ENCODE results near the gene PSORS1C2. TPM values are rescaled to one million over a fixed set of nuclear protein-coding genes. Genes with fewer than 3 reads are reported as not detected.
"Not testable (repeated sequence)": the region's sequence is repeated elsewhere in the genome, so short reads cannot be mapped to it uniquely, and the experiment has no call there.

Gene PSORS1C2
- total and polyA plus RNA-seq, 4 experiments from 2014 or later = not detected

DNA sequence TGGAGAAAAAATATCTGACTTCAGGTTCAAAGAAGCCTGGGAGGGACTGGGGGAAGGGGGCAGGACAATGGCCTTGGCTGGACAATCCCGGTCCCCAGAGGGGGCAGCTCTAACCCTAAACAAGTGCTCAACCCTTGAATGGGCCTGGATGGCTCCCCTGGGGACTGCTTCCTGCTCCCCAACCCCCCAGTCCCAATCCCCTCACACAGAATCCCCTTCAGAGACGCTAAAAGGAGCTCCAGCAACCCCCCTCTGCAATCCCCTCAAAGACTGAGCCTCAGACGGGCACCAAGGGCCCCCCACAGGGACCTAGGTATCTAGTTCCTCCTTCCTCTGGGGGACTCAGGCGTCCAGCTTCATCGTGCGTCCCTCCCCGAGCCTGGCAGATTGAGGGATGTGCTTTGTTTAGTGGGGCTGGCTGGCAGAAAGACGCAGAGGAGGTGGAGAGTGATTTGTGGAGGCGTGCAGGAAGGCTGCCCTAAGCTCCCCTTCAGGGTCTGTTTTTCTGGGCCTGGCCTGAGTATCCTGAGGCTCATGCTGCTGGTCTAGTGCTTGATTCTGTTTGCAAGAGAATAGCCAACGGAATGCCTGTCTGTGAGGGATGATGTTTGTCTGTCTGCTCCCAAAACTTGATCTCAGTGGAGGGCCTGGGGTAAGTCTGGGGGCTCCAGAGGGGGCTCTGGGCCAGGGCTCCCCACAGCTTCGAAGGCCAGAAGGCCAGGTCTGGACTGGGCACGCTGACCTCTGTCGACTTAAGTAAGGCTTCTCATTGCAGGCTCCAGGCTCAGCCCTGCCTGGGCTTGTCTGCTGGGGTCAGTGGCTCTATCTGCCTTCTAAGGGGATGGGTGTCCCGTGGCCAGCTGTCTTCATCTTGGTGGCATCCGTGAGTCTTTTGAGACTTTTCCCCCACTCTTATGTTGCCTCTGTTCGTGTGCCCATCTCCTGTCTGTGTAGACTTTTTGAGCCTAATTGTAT, 33.4 kb upstream of the PSORS1C2 start:
- peak overlapping the region in 1 of 7 donors; percentile 56 for H3K27ac Mint-ChIP-seq
- H3K4me3 Mint-ChIP-seq = no peak overlapping the region
- no peaks in the 10 kb centered on the region for H3K36me3 ChIP-seq (ENCODE audit: insufficient read depth, low read length)
- H3K27me3 Mint-ChIP-seq = no peaks in the 10 kb centered on the region
- H3K9me3 Mint-ChIP-seq = peaks cover 0 to 3% (median 0%) of the 10 kb centered on the region in 8 donors
- no peaks in the 10 kb centered on the region for H3K27me3 ChIP-seq (ENCODE audit: insufficient read depth, low read length)
- DNase-seq = no peak
- H3K4me3 ChIP-seq (ENCODE audit: low read length in 2 of 2) = no peak overlapping the region
- no peaks in the 10 kb centered on the region for H3K36me3 Mint-ChIP-seq
- H3K27ac ChIP-seq (ENCODE audit: low read depth, low read length) = no peak overlapping the region
- POLR2A ChIA-PET (ENCODE audit: partially characterized antibody) = no interaction called here
- peaks cover 0 to 4% (median 0%) of the 10 kb centered on the region in 4 donors for H3K4me1 Mint-ChIP-seq
- no peaks in the 10 kb centered on the region for H3K4me1 ChIP-seq (ENCODE audit: insufficient read depth, low read length)
- intact Hi-C loops (cut with micrococcal nuclease) = no loop called here
- no peaks in the 10 kb centered on the region for H3K9me3 ChIP-seq (ENCODE audit: control insufficient read depth in 1 of 2, low read length in 2 of 2)
- CTCF ChIA-PET (ENCODE audit: partially characterized antibody) = no interaction called here

DNA sequence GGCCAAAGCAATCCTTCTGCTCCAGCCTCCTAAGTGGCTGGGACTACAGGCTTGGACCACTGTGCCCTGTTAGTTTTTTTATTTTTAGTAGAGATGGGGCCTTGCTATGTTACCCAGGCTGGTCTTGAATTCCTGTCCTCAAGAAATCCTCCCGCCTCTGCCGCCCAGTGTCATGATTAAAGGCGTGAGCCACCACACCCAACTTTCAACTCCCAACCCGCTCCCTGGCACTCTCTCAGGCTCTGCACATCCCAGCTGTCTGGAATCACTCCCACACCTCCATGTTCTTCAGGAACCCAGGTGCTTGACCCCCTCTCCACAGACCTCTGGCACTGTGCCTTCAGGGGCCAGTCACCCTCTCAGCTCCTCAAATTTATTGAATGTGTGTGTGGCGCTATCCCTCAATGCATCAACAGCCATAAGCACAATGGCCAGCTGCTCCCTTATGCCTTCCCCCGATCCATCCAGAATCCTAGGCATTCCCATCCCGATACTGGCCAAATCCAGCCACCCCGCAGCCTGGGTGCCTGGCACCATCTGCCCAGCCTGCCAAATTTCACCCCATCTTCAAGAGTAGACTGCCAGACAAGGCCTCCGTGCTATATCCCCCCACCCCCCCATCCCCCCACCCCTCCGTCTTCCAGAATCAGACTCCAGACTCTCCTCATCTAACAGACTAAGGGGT, 32.3 kb upstream of the PSORS1C2 start:
- H3K27ac Mint-ChIP-seq = peak overlapping the region in 2 of 7 donors; percentile 72 to 88
- no peak overlapping the region for H3K4me3 ChIP-seq (ENCODE audit: low read length in 2 of 2)
- POLR2A ChIA-PET (ENCODE audit: partially characterized antibody) = no interaction called here

GRCh38 chr6:31170600-31170881, 31.7 kb upstream of the PSORS1C2 start, which contains the start of gene POU5F1:
Gene POU5F1 (minus strand): TSS chr6:31170682. CDS start chr6:31170620, 62 bp downstream.
- intact Hi-C loops (cut with micrococcal nuclease) = no loop called here
- no peaks in the 10 kb centered on the region for H3K27me3 ChIP-seq (ENCODE audit: insufficient read depth, low read length)
- no peak within 1 kb of the TSS for H3K4me3 ChIP-seq (ENCODE audit: low read length in 2 of 2)
- no peaks in the 10 kb centered on the region for H3K36me3 ChIP-seq (ENCODE audit: insufficient read depth, low read length)
- Mint-ChIP-seq H3K36me3 (no peaks in the 10 kb centered on the region), H3K9me3 (peaks cover 0 to 3% (median 0%) of the 10 kb centered on the region in 8 donors), H3K27me3 (no peaks in the 10 kb centered on the region), H3K4me3 (no peak within 1 kb of the TSS), H3K27ac (peak within 1 kb of the TSS in 2 of 7 donors; percentile 72 to 88), H3K4me1 (peaks cover 0 to 3% (median 0%) of the 10 kb centered on the region in 4 donors)
- H3K9me3 ChIP-seq (ENCODE audit: control insufficient read depth in 1 of 2, low read length in 2 of 2) = no peaks in the 10 kb centered on the region
- ChIA-PET POLR2A (ENCODE audit: partially characterized antibody) (no interaction called here), CTCF (ENCODE audit: partially characterized antibody) (no interaction called here)
- DNase-seq = no peak
- H3K27ac ChIP-seq (ENCODE audit: low read depth, low read length) = no peak within 1 kb of the TSS
- H3K4me1 ChIP-seq (ENCODE audit: insufficient read depth, low read length) = no peaks in the 10 kb centered on the region

More for the DNA sequence above, 32.3 kb upstream of the PSORS1C2 start:
- peaks cover 0 to 3% (median 0%) of the 10 kb centered on the region in 8 donors for H3K9me3 Mint-ChIP-seq
- peaks cover 0 to 3% (median under 1%) of the 10 kb centered on the region in 4 donors for H3K4me1 Mint-ChIP-seq
- Histone ChIP-seq H3K27me3 (ENCODE audit: insufficient read depth, low read length) (no peaks in the 10 kb centered on the region), H3K9me3 (ENCODE audit: control insufficient read depth in 1 of 2, low read length in 2 of 2) (no peaks in the 10 kb centered on the region), H3K27ac (ENCODE audit: low read depth, low read length) (no peak overlapping the region), H3K36me3 (ENCODE audit: insufficient read depth, low read length) (no peaks in the 10 kb centered on the region), H3K4me1 (ENCODE audit: insufficient read depth, low read length) (no peaks in the 10 kb centered on the region)
- no peak overlapping the region for H3K4me3 Mint-ChIP-seq
- intact Hi-C loops (cut with micrococcal nuclease) = no loop called here
- DNase-seq = no peak
- CTCF ChIA-PET (ENCODE audit: partially characterized antibody) = no interaction called here
- no peaks in the 10 kb centered on the region for H3K36me3 Mint-ChIP-seq
- no peaks in the 10 kb centered on the region for H3K27me3 Mint-ChIP-seq

- H3K4me1 ChIP-seq (ENCODE audit: insufficient read depth, low read length); POLR2A ChIA-PET (ENCODE audit: partially characterized antibody); H3K27ac Mint-ChIP-seq; H3K4me3 Mint-ChIP-seq; H3K27ac ChIP-seq (ENCODE audit: low read depth, low read length); H3K27me3 ChIP-seq (ENCODE audit: insufficient read depth, low read length); H3K9me3 ChIP-seq (ENCODE audit: control insufficient read depth in 1 of 2, low read length in 2 of 2); H3K4me3 ChIP-seq (ENCODE audit: low read length in 2 of 2); H3K9me3 Mint-ChIP-seq; intact Hi-C loops (cut with micrococcal nuclease); H3K36me3 ChIP-seq (ENCODE audit: insufficient read depth, low read length); H3K27me3 Mint-ChIP-seq; H3K4me1 Mint-ChIP-seq; H3K36me3 Mint-ChIP-seq; CTCF ChIA-PET (ENCODE audit: partially characterized antibody); DNase-seq: not testable (repeated sequence)
Observed at GRCh38 chr6:31169858-31170599, 31.2 kb upstream of the PSORS1C2 start.

- Histone ChIP-seq H3K27me3 (ENCODE audit: insufficient read depth, low read length) (no peaks in the 10 kb centered on the region), H3K36me3 (ENCODE audit: insufficient read depth, low read length) (no peaks in the 10 kb centered on the region), H3K4me1 (ENCODE audit: insufficient read depth, low read length) (no peaks in the 10 kb centered on the region), H3K4me3 (ENCODE audit: low read length in 2 of 2) (no peak overlapping the region), H3K9me3 (ENCODE audit: control insufficient read depth in 1 of 2, low read length in 2 of 2) (no peaks in the 10 kb centered on the region), H3K27ac (ENCODE audit: low read depth, low read length) (no peak overlapping the region)
- Mint-ChIP-seq H3K9me3 (peaks cover 0 to 3% (median 0%) of the 10 kb centered on the region in 8 donors), H3K27me3 (no peaks in the 10 kb centered on the region), H3K36me3 (no peaks in the 10 kb centered on the region), H3K27ac (no peak overlapping the region), H3K4me1 (peaks cover 0 to 6% (median 3%) of the 10 kb centered on the region in 4 donors), H3K4me3 (no peak overlapping the region)
- ChIA-PET POLR2A (ENCODE audit: partially characterized antibody) (no interaction called here), CTCF (ENCODE audit: partially characterized antibody) (no interaction called here)
- intact Hi-C loops (cut with micrococcal nuclease) = no loop called here
- no peak for DNase-seq
Observed at GRCh38 chr6:31169123-31169857, 30.4 kb upstream of the PSORS1C2 start.

DNA sequence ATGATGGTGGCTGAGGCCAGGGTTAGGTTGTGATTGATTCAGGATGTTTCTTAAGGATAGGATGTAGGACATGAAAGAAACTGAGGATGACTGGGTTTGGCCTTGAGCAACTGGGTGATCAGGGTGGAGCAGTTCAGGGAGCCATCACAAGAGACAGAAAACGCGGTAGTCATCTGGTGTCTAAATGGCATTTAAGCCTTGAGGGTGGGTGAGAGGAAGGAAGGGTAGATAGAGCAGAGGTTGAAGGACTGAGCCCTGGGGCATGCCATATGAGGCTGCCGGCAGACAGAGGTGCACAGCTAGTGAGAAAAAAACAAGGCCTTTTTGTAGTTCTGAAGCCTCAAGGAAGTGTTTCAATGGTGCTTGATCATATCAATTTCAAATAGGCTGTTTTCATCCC, 29.7 kb upstream of the PSORS1C2 start:
- H3K4me3 Mint-ChIP-seq = no peak overlapping the region
- H3K9me3 Mint-ChIP-seq = peaks cover 0 to under 1% (median 0%) of the 10 kb centered on the region in 8 donors

More for the DNA sequence above, 29.7 kb upstream of the PSORS1C2 start:
- H3K27ac ChIP-seq (ENCODE audit: low read depth, low read length) = no peak overlapping the region
- Mint-ChIP-seq H3K4me1 (peaks cover 0 to 6% (median 3%) of the 10 kb centered on the region in 4 donors), H3K27ac (peak overlapping the region in 1 of 7 donors; percentile 10), H3K36me3 (no peaks in the 10 kb centered on the region), H3K27me3 (no peaks in the 10 kb centered on the region)
- H3K4me3 ChIP-seq (ENCODE audit: low read length in 2 of 2) = no peak overlapping the region
- no peak for DNase-seq
- ChIA-PET CTCF (ENCODE audit: partially characterized antibody) (no interaction called here), POLR2A (ENCODE audit: partially characterized antibody) (interaction anchor here (0.6 kb wide), 1 partner anchor 24 kb away, joined by 3 read pairs; no protein-coding TSS in a partner anchor)
- H3K9me3 ChIP-seq (ENCODE audit: control insufficient read depth in 1 of 2, low read length in 2 of 2) = no peaks in the 10 kb centered on the region
- H3K27me3 ChIP-seq (ENCODE audit: insufficient read depth, low read length) = no peaks in the 10 kb centered on the region
- intact Hi-C loops (cut with micrococcal nuclease) = no loop called here
- H3K4me1 ChIP-seq (ENCODE audit: insufficient read depth, low read length) = no peaks in the 10 kb centered on the region
- H3K36me3 ChIP-seq (ENCODE audit: insufficient read depth, low read length) = no peaks in the 10 kb centered on the region

All from CD4-positive, alpha-beta memory T cell (primary cell).